Measurements from ENCODE around the gene TAX1BP3. TPM values are rescaled to one million over a fixed set of nuclear protein-coding genes. Genes with fewer than 3 reads are reported as not detected.

The TAX1BP3 gene
- total RNA-seq, 1 donor: 164 TPM

GRCh38 chr17:3699951-3700350, 31.6 kb upstream of the TAX1BP3 start:
- H3K9me3 ChIP-seq (ENCODE audit: low read depth, low read length): peaks cover 4% of the 10 kb centered on the region
- no peaks in the 10 kb centered on the region for H3K36me3 ChIP-seq (ENCODE audit: insufficient read depth, low read length)
- H3K27me3 ChIP-seq (ENCODE audit: insufficient read depth, low read length): no peaks in the 10 kb centered on the region
- H3K4me3 ChIP-seq (ENCODE audit: insufficient read depth, low read length): no peak overlapping the region
- TF ChIP-seq CTCF (IDR thresholded peaks at IDR 0.05; ENCODE audit: extremely low read depth, low read depth, low read length): no peak
- H3K4me2 ChIP-seq (ENCODE audit: insufficient read depth, low read length): no peak overlapping the region
- H4K20me1 ChIP-seq (ENCODE audit: insufficient read depth, low read length): no peaks in the 10 kb centered on the region
- H3K79me2 ChIP-seq (ENCODE audit: insufficient read depth, low read length): no peaks in the 10 kb centered on the region
- H3K27ac ChIP-seq (ENCODE audit: low read depth, low read length): no peak overlapping the region
- peaks cover 9% of the 10 kb centered on the region for H3K4me1 ChIP-seq (ENCODE audit: insufficient read depth, low read length)
- H2AFZ ChIP-seq (ENCODE audit: low read length): no peak overlapping the region
- peak; percentile 8 for DNase-seq (ENCODE audit: insufficient read length, low spot score, missing footprints)

- Histone ChIP-seq H3K4me1 (ENCODE audit: insufficient read depth, low read length) (peaks cover 12% of the 10 kb centered on the region), H2AFZ (ENCODE audit: low read length) (no peak overlapping the region), H3K36me3 (ENCODE audit: insufficient read depth, low read length) (no peaks in the 10 kb centered on the region), H3K9me3 (ENCODE audit: low read depth, low read length) (peaks cover 4% of the 10 kb centered on the region), H3K27me3 (ENCODE audit: insufficient read depth, low read length) (peaks cover 3% of the 10 kb centered on the region), H3K4me3 (ENCODE audit: insufficient read depth, low read length) (no peak overlapping the region), H3K4me2 (ENCODE audit: insufficient read depth, low read length) (no peak overlapping the region), H3K27ac (ENCODE audit: low read depth, low read length) (no peak overlapping the region), H4K20me1 (ENCODE audit: insufficient read depth, low read length) (no peaks in the 10 kb centered on the region), H3K79me2 (ENCODE audit: insufficient read depth, low read length) (no peaks in the 10 kb centered on the region)
- DNase-seq (ENCODE audit: insufficient read length, low spot score, missing footprints): peak; percentile 26
- no peak for TF ChIP-seq CTCF (IDR thresholded peaks at IDR 0.05; ENCODE audit: extremely low read depth, low read depth, low read length)
Measured at GRCh38 chr17:3698139-3698538, 29.8 kb upstream of the TAX1BP3 start.

DNA sequence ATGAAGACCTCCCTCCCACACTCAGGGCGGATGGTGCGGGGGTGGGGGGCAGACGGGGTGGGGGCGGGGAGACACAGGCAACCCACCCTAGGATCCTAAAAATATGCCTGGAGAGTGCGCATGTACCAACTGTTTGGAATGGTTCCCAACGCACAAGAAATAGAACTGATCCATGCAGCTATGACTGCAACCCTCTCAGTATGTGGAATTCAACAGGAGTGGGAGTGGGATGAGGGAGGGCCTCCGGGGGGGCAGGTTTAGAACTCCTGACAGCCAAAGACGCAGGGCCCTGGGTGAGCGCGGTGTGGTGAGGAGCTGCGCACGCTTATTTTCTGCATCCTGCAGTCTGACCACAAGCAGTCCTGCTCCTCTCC, 28.7 kb upstream of the TAX1BP3 start:
- no peaks in the 10 kb centered on the region for H3K79me2 ChIP-seq (ENCODE audit: insufficient read depth, low read length)

More for the DNA sequence above, 28.7 kb upstream of the TAX1BP3 start:
- Histone ChIP-seq H3K4me2 (ENCODE audit: insufficient read depth, low read length) (no peak overlapping the region), H3K4me1 (ENCODE audit: insufficient read depth, low read length) (peaks cover 12% of the 10 kb centered on the region), H3K27ac (ENCODE audit: low read depth, low read length) (no peak overlapping the region), H3K36me3 (ENCODE audit: insufficient read depth, low read length) (no peaks in the 10 kb centered on the region), H2AFZ (ENCODE audit: low read length) (no peak overlapping the region), H3K9me3 (ENCODE audit: low read depth, low read length) (peaks cover 4% of the 10 kb centered on the region), H4K20me1 (ENCODE audit: insufficient read depth, low read length) (no peaks in the 10 kb centered on the region), H3K27me3 (ENCODE audit: insufficient read depth, low read length) (peaks cover 3% of the 10 kb centered on the region), H3K4me3 (ENCODE audit: insufficient read depth, low read length) (no peak overlapping the region)
- TF ChIP-seq CTCF (IDR thresholded peaks at IDR 0.05; ENCODE audit: extremely low read depth, low read depth, low read length): no peak
- no peak for DNase-seq (ENCODE audit: insufficient read length, low spot score, missing footprints)

All from osteoblast (primary cell).